ENCODE data around the gene SLC38A9.
A peak's percentile ranks its signal among the peaks of the same experiment; 100 is the strongest.

SLC38A9 gene

GRCh38 chr5:55608595-55609349 is 103.4 kb downstream of the SLC38A9 start:
- DNase-seq: no peak

- peak; percentile 45 for DNase-seq
Observed at GRCh38 chr5:55607309-55607708, 104.8 kb downstream of the SLC38A9 start.

GRCh38 chr5:55604611-55605067 is 107.5 kb downstream of the SLC38A9 start:
- peak; percentile 75 for DNase-seq

GRCh38 chr5:55603922-55604321 is 108.2 kb downstream of the SLC38A9 start:
- peak; percentile 78 for DNase-seq

GRCh38 chr5:55601628-55602027 is 110.5 kb downstream of the SLC38A9 start:
- DNase-seq: no peak

GRCh38 chr5:55601204-55601618 is 110.9 kb downstream of the SLC38A9 start:
- peak; percentile 92 for DNase-seq

GRCh38 chr5:55600497-55601203 is 111.5 kb downstream of the SLC38A9 start:
- DNase-seq: peak; percentile 48

- no peak for DNase-seq
Observed at GRCh38 chr5:55600086-55600485, 112.0 kb downstream of the SLC38A9 start.

- no peak for DNase-seq
Observed at GRCh38 chr5:55599148-55600050, 112.7 kb downstream of the SLC38A9 start.

- DNase-seq: peak; percentile 83
Observed at GRCh38 chr5:55597014-55597981, 114.8 kb downstream of the SLC38A9 start.

GRCh38 chr5:55594671-55595070 is 117.5 kb downstream of the SLC38A9 start:
- peak; percentile 57 for DNase-seq

GRCh38 chr5:55593115-55593472 is 119.0 kb downstream of the SLC38A9 start:
- no peak for DNase-seq

- no peak for DNase-seq
Observed at GRCh38 chr5:55592388-55593114, 119.6 kb downstream of the SLC38A9 start.

- no peak for DNase-seq
Observed at GRCh38 chr5:55591686-55592085, 120.4 kb downstream of the SLC38A9 start.

GRCh38 chr5:55585206-55585610 is 126.9 kb downstream of the SLC38A9 start:
- DNase-seq: no peak

GRCh38 chr5:55584398-55585205 is 127.5 kb downstream of the SLC38A9 start:
- DNase-seq: no peak

- no peak for DNase-seq
Observed at GRCh38 chr5:55583578-55583977, 128.5 kb downstream of the SLC38A9 start.

- DNase-seq: no peak
Observed at GRCh38 chr5:55582256-55582655, 129.9 kb downstream of the SLC38A9 start.

GRCh38 chr5:55580042-55580441 is 132.1 kb downstream of the SLC38A9 start:
- no peak for DNase-seq

GRCh38 chr5:55578771-55579170 is 133.4 kb downstream of the SLC38A9 start:
- DNase-seq: peak; percentile 49

Measured in fibroblast of skin of scalp (primary cell).